ENCODE measurements around the gene DNAJC18. TPM values are rescaled to one million over a fixed set of nuclear protein-coding genes. Genes with fewer than 3 reads are reported as not detected.

DNAJC18 gene
- total and polyA plus RNA-seq, 4 donors: 0.66 to 1.8 (median 0.83) TPM

DNA sequence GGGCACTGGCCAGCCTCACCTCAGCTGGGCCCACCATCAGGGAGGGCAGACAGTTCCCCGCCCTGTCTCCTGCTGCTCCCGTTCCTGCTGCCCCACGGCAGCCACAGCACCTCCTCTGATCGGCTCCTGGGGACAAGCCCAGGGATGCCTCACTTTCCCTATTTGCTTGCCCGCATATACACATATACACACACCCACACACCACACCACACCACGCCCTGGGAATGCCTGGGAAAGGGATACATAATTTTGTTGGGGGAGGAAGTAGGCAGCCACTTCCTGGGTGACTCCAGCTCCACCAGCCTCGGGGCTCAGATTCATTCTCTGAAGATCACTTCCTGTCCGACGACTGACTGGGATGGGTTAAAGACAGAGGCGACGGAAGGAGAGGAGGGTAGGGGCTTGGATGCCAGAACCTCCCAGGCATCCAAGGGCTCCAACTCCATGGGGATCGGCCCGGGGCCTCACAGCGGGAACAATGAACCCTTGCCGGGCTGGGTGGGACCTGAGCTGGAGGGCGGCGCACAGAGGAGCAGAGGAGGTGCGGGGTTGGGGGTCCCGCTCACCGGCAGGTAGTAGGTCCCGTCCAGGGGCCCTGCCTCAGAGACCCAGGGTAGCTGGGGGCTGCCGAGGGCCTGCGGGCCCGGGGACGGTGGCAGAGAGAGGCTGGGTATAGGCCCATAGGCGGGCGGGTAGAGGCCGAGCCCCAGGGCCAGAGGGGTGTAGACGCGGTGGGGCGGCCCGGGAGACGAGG is 47.6 kb downstream of the DNAJC18 start:
- 67% methylated on average over 33 of the region's 33 CpGs for WGBS
- Histone ChIP-seq H3K9me3 (ENCODE audit: control insufficient read depth in 4 of 4, low read length in 3 of 4) (no peaks in the 10 kb centered on the region), H3K36me3 (ENCODE audit: control insufficient read depth in 4 of 4, insufficient read depth in 3 of 4, low read depth in 1 of 4, low read length in 3 of 4) (peaks cover 0 to under 1% (median 0%) of the 10 kb centered on the region in 4 donors), H3K4me3 (ENCODE audit: low read depth in 1 of 3, low read length in 3 of 3) (no peak overlapping the region), H3K4me1 (ENCODE audit: control insufficient read depth in 4 of 4, insufficient read depth in 4 of 4, low read length in 3 of 4) (peaks cover 9 to 19% (median 17%) of the 10 kb centered on the region in 4 donors), H3K9ac (ENCODE audit: low read depth in 1 of 2, low read length in 2 of 2) (no peak overlapping the region), H3K27ac (ENCODE audit: low read depth in 1 of 2, low read length in 2 of 2) (no peak overlapping the region), H3K27me3 (ENCODE audit: control insufficient read depth in 4 of 4, insufficient read depth in 4 of 4, low read length in 3 of 4) (peaks cover 0 to 3% (median 0%) of the 10 kb centered on the region in 4 donors)
- TF ChIP-seq EGR1 (IDR thresholded peaks at IDR 0.05; ENCODE audit: low read depth in 2 of 2): no peak
- TF ChIP-seq FOXA1 (IDR thresholded peaks at IDR 0.05): no peak
- TF ChIP-seq, protein P1, sequence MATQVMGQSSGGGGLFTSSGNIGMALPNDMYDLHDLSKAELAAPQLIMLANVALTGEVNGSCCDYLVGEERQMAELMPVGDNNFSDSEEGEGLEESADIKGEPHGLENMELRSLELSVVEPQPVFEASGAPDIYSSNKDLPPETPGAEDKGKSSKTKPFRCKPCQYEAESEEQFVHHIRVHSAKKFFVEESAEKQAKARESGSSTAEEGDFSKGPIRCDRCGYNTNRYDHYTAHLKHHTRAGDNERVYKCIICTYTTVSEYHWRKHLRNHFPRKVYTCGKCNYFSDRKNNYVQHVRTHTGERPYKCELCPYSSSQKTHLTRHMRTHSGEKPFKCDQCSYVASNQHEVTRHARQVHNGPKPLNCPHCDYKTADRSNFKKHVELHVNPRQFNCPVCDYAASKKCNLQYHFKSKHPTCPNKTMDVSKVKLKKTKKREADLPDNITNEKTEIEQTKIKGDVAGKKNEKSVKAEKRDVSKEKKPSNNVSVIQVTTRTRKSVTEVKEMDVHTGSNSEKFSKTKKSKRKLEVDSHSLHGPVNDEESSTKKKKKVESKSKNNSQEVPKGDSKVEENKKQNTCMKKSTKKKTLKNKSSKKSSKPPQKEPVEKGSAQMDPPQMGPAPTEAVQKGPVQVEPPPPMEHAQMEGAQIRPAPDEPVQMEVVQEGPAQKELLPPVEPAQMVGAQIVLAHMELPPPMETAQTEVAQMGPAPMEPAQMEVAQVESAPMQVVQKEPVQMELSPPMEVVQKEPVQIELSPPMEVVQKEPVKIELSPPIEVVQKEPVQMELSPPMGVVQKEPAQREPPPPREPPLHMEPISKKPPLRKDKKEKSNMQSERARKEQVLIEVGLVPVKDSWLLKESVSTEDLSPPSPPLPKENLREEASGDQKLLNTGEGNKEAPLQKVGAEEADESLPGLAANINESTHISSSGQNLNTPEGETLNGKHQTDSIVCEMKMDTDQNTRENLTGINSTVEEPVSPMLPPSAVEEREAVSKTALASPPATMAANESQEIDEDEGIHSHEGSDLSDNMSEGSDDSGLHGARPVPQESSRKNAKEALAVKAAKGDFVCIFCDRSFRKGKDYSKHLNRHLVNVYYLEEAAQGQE (IDR thresholded peaks at IDR 0.05): no peak
- TF ChIP-seq HNF4G (IDR thresholded peaks at IDR 0.05): no peak
- TF ChIP-seq, protein P2, sequence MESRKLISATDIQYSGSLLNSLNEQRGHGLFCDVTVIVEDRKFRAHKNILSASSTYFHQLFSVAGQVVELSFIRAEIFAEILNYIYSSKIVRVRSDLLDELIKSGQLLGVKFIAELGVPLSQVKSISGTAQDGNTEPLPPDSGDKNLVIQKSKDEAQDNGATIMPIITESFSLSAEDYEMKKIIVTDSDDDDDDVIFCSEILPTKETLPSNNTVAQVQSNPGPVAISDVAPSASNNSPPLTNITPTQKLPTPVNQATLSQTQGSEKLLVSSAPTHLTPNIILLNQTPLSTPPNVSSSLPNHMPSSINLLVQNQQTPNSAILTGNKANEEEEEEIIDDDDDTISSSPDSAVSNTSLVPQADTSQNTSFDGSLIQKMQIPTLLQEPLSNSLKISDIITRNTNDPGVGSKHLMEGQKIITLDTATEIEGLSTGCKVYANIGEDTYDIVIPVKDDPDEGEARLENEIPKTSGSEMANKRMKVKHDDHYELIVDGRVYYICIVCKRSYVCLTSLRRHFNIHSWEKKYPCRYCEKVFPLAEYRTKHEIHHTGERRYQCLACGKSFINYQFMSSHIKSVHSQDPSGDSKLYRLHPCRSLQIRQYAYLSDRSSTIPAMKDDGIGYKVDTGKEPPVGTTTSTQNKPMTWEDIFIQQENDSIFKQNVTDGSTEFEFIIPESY (IDR thresholded peaks at IDR 0.05): no peak
- TF ChIP-seq, protein P3, sequence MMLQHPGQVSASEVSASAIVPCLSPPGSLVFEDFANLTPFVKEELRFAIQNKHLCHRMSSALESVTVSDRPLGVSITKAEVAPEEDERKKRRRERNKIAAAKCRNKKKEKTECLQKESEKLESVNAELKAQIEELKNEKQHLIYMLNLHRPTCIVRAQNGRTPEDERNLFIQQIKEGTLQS (IDR thresholded peaks at IDR 0.05): no peak
- TF ChIP-seq, protein P4, sequence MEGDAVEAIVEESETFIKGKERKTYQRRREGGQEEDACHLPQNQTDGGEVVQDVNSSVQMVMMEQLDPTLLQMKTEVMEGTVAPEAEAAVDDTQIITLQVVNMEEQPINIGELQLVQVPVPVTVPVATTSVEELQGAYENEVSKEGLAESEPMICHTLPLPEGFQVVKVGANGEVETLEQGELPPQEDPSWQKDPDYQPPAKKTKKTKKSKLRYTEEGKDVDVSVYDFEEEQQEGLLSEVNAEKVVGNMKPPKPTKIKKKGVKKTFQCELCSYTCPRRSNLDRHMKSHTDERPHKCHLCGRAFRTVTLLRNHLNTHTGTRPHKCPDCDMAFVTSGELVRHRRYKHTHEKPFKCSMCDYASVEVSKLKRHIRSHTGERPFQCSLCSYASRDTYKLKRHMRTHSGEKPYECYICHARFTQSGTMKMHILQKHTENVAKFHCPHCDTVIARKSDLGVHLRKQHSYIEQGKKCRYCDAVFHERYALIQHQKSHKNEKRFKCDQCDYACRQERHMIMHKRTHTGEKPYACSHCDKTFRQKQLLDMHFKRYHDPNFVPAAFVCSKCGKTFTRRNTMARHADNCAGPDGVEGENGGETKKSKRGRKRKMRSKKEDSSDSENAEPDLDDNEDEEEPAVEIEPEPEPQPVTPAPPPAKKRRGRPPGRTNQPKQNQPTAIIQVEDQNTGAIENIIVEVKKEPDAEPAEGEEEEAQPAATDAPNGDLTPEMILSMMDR (IDR thresholded peaks at IDR 0.05; ENCODE audit: low read depth, low read length, missing input control): no peak
- no peak for TF ChIP-seq YY1 (IDR thresholded peaks at IDR 0.05)
- no peak for TF ChIP-seq HNF4A (conservative IDR thresholded peaks at IDR 0.05)
- no peak for TF ChIP-seq TAF1 (conservative IDR thresholded peaks at IDR 0.05)
- no peak for TF ChIP-seq RAD21 (IDR thresholded peaks at IDR 0.05)
- TF ChIP-seq NR2F2 (IDR thresholded peaks at IDR 0.05): no peak
- no peak for TF ChIP-seq JUND (IDR thresholded peaks at IDR 0.05)
- DNase-seq (ENCODE audit: low spot score): no peak

Measured in liver (tissue), 9 donors.